ENCODE results near the gene TMEM236. TPM values are rescaled to one million over a fixed set of nuclear protein-coding genes. Genes with fewer than 3 reads are reported as not detected.
A peak's percentile ranks its signal among the peaks of the same experiment; 100 is the strongest.

Gene TMEM236
- polyA plus RNA-seq, 1 of the 3 experiments (the other 2 are of a cell fraction), result 0.02 TPM

- no peaks in the 10 kb centered on the region for H3K27me3 ChIP-seq (ENCODE audit: insufficient read depth)
- H3K4me1 ChIP-seq (ENCODE audit: control insufficient read depth in 1 of 2, insufficient read depth in 2 of 2, low read depth in 1 of 2, low read length in 1 of 2), result no peaks in the 10 kb centered on the region
- no peak overlapping the region for H3K4me3 ChIP-seq (ENCODE audit: low read depth in 2 of 2, low read length in 1 of 2)
- H3K79me2 ChIP-seq (ENCODE audit: insufficient read depth), result no peaks in the 10 kb centered on the region
- no peak for TF ChIP-seq EZH2phosphoT487 (IDR thresholded peaks at IDR 0.05; ENCODE audit: borderline replicate concordance, low read depth)
- TF ChIP-seq JUND (IDR thresholded peaks at IDR 0.05), result no peak
- TF ChIP-seq TAF1 (IDR thresholded peaks at IDR 0.05; ENCODE audit: borderline replicate concordance, low read depth, low read length), result no peak
- TF ChIP-seq CHD2 (IDR thresholded peaks at IDR 0.05; ENCODE audit: low read length, partially characterized antibody), result no peak
- TF ChIP-seq FOXJ3 (CRISPR knock-in tag; IDR thresholded peaks at IDR 0.05), result no peak
- TF ChIP-seq FOSL2 (IDR thresholded peaks at IDR 0.05; ENCODE audit: borderline replicate concordance, low read depth), result no peak
- TF ChIP-seq YY1 (IDR thresholded peaks at IDR 0.05; ENCODE audit: low read depth), result no peak
- no peak for TF ChIP-seq EP300 (IDR thresholded peaks at IDR 0.05; ENCODE audit: borderline replicate concordance in 1 of 2, low read depth in 1 of 2, low read length in 1 of 2)
- TF ChIP-seq RAD21 (IDR thresholded peaks at IDR 0.05; ENCODE audit: low read length), result no peak
- no peak for TF ChIP-seq MXI1 (IDR thresholded peaks at IDR 0.05; ENCODE audit: low read depth, low read length)
- no peak for TF ChIP-seq SMC3 (IDR thresholded peaks at IDR 0.05; ENCODE audit: low read depth, low read length)
- no peak for TF ChIP-seq CTCF (IDR thresholded peaks at IDR 0.05)
- TF ChIP-seq MAX (IDR thresholded peaks at IDR 0.05; ENCODE audit: low read depth), result no peak
- TF ChIP-seq, protein P1, sequence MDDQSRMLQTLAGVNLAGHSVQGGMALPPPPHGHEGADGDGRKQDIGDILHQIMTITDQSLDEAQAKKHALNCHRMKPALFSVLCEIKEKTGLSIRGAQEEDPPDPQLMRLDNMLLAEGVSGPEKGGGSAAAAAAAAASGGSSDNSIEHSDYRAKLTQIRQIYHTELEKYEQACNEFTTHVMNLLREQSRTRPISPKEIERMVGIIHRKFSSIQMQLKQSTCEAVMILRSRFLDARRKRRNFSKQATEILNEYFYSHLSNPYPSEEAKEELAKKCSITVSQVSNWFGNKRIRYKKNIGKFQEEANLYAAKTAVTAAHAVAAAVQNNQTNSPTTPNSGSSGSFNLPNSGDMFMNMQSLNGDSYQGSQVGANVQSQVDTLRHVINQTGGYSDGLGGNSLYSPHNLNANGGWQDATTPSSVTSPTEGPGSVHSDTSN (IDR thresholded peaks at IDR 0.05), result no peak
- TF ChIP-seq RFX5 (IDR thresholded peaks at IDR 0.05; ENCODE audit: low read length), result no peak
- TF ChIP-seq, protein P2, sequence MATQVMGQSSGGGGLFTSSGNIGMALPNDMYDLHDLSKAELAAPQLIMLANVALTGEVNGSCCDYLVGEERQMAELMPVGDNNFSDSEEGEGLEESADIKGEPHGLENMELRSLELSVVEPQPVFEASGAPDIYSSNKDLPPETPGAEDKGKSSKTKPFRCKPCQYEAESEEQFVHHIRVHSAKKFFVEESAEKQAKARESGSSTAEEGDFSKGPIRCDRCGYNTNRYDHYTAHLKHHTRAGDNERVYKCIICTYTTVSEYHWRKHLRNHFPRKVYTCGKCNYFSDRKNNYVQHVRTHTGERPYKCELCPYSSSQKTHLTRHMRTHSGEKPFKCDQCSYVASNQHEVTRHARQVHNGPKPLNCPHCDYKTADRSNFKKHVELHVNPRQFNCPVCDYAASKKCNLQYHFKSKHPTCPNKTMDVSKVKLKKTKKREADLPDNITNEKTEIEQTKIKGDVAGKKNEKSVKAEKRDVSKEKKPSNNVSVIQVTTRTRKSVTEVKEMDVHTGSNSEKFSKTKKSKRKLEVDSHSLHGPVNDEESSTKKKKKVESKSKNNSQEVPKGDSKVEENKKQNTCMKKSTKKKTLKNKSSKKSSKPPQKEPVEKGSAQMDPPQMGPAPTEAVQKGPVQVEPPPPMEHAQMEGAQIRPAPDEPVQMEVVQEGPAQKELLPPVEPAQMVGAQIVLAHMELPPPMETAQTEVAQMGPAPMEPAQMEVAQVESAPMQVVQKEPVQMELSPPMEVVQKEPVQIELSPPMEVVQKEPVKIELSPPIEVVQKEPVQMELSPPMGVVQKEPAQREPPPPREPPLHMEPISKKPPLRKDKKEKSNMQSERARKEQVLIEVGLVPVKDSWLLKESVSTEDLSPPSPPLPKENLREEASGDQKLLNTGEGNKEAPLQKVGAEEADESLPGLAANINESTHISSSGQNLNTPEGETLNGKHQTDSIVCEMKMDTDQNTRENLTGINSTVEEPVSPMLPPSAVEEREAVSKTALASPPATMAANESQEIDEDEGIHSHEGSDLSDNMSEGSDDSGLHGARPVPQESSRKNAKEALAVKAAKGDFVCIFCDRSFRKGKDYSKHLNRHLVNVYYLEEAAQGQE (IDR thresholded peaks at IDR 0.05; ENCODE audit: low read depth, low read length), result no peak
- TF ChIP-seq GATA2 (CRISPR knock-in tag; IDR thresholded peaks at IDR 0.05), result no peak
- TF ChIP-seq, protein P3, sequence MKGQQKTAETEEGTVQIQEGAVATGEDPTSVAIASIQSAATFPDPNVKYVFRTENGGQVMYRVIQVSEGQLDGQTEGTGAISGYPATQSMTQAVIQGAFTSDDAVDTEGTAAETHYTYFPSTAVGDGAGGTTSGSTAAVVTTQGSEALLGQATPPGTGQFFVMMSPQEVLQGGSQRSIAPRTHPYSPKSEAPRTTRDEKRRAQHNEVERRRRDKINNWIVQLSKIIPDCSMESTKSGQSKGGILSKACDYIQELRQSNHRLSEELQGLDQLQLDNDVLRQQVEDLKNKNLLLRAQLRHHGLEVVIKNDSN (IDR thresholded peaks at IDR 0.05; ENCODE audit: borderline replicate concordance, low read depth), result no peak
- TF ChIP-seq ZBTB33 (IDR thresholded peaks at IDR 0.05; ENCODE audit: borderline replicate concordance, low read depth), result no peak
- H2AFZ ChIP-seq (ENCODE audit: low read depth), result peak overlapping the region; percentile 55; the same call in 1 of the 2 replicates
- POLR2A ChIA-PET, result no interaction called here
- no peaks in the 10 kb centered on the region for H3K9me3 ChIP-seq
- no peak overlapping the region for H3K27ac ChIP-seq (ENCODE audit: low read depth in 2 of 2, low read length in 1 of 2)
- H4K20me1 ChIP-seq (ENCODE audit: insufficient read depth), result no peaks in the 10 kb centered on the region
- H3K9me2 ChIP-seq, result no peaks in the 10 kb centered on the region
- H3K9ac ChIP-seq, result no peak overlapping the region
- peaks cover 7% of the 10 kb centered on the region for H3F3A ChIP-seq (replicated peaks; ENCODE audit: insufficient read depth)
- CTCF ChIA-PET, result interaction anchor here (1.0 kb wide), 1 partner anchor 186 kb away, joined by 4 read pairs; no protein-coding TSS in a partner anchor
- H3K36me3 ChIP-seq (replicated peaks in 1 of 2; ENCODE audit: control insufficient read depth in 1 of 2, insufficient read depth in 2 of 2, low read length in 1 of 2), result no peaks in the 10 kb centered on the region
- no peak overlapping the region for H3K4me2 ChIP-seq
- no peak for DNase-seq
Measured at GRCh38 chr10:17792991-17793390, 41.0 kb downstream of the TMEM236 start.

Measured in SK-N-SH (cell line).